ENCODE results near the gene MTM1. TPM values are rescaled to one million over a fixed set of nuclear protein-coding genes. Genes with fewer than 3 reads are reported as not detected.

Gene MTM1
- total RNA-seq, result 10 to 100 TPM; 12.7 to 73.2 (median 44.7) TPM

DNA sequence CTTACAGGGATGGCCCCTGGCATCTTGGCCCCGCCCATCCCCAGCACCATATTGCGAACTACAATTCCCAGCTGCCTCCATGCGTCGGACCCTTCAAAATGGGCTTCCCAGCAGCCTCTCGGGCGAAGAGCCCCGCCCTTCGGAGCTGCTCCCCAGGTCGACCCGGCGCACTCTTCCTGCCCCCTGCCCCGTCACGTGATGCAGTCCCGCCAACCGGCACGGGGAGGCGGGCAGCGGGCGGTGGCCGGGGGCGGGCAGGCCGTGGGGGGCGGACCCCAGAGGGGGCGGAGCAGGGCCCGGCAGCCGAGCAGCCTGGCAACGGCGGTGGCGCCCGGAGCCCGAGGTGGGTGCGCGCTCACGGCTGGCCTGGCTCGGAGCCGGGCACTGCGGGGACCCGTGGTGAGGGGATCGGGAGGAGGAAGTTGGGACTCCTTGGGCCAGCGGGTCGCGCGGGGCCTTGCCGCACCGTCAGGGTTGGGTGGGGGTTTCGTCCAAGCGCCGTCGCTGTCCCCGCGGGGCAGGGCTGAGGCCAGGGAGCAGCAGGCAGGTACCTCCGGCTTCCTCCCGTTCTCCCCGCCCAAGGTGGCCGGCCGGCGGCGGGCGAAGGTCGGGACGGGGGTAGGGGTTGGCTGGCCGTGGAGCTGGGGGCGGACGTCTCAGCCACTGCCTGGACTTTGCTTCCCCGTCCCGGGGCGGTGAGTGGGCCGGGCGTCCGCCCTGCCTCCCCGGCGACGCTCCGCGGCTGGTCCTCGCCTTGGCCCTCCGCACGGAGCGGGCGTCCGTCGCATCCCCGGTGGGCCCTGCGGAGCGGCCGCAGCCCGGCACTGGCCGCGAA, at the start of gene MTM1:
Gene MTM1, plus strand, starts transcription at position 302 of the 835 bp plus-strand sequence. CDS start 23,994 bp downstream, outside the sequence.
- no peaks in the 10 kb centered on the region for H3K9me3 ChIP-seq
- H3K4me1 ChIP-seq, result peaks cover 0 to 24% (median 16%) of the 10 kb centered on the region in 4 donors
- peak within 1 kb of the TSS; percentile 92 to 97 (median 93) for H3K27ac ChIP-seq
- H3K36me3 ChIP-seq, result no peaks in the 10 kb centered on the region
- TF ChIP-seq POLR2AphosphoS5 (IDR thresholded peaks at IDR 0.05) (peak; percentile 76 to 82 (median 81)), POLR2A (IDR thresholded peaks at IDR 0.05) (peak; percentile 81), EP300 (IDR thresholded peaks at IDR 0.05; ENCODE audit: low read depth) (no peak)
- TF ChIP-seq, protein P1, sequence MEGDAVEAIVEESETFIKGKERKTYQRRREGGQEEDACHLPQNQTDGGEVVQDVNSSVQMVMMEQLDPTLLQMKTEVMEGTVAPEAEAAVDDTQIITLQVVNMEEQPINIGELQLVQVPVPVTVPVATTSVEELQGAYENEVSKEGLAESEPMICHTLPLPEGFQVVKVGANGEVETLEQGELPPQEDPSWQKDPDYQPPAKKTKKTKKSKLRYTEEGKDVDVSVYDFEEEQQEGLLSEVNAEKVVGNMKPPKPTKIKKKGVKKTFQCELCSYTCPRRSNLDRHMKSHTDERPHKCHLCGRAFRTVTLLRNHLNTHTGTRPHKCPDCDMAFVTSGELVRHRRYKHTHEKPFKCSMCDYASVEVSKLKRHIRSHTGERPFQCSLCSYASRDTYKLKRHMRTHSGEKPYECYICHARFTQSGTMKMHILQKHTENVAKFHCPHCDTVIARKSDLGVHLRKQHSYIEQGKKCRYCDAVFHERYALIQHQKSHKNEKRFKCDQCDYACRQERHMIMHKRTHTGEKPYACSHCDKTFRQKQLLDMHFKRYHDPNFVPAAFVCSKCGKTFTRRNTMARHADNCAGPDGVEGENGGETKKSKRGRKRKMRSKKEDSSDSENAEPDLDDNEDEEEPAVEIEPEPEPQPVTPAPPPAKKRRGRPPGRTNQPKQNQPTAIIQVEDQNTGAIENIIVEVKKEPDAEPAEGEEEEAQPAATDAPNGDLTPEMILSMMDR (IDR thresholded peaks at IDR 0.05), result no peak
- 72% methylated on average over 74 of the region's 89 CpGs; no CpG with 5 or more reads in 1 of the 2 donors for WGBS, 2 donors (ENCODE audit: low coverage in 1 of 2)
- in situ Hi-C loops (cut with MboI; ENCODE audit: low pct_ligation_motif_present in 1 of 4, low pct_unique_long_range_greater_than_20kb in 1 of 4, low sequenced_read_pairs in 3 of 4) (no loop called here), intact Hi-C loops (cut with DNase I; ENCODE audit: low total_unique reads) (no loop called here)
- H3K4me3 ChIP-seq, result peak within 1 kb of the TSS; percentile 55 to 80 (median 70)
- peak; percentile 95 for DNase-seq
- no peaks in the 10 kb centered on the region for H3K27me3 ChIP-seq

- in situ Hi-C loops (cut with MboI; ENCODE audit: low pct_ligation_motif_present in 1 of 4, low pct_unique_long_range_greater_than_20kb in 1 of 4, low sequenced_read_pairs in 3 of 4) (no loop called here), intact Hi-C loops (cut with DNase I; ENCODE audit: low total_unique reads) (no loop called here)
- no peak for DNase-seq
- TF ChIP-seq EP300 (IDR thresholded peaks at IDR 0.05; ENCODE audit: low read depth) (no peak), POLR2AphosphoS5 (IDR thresholded peaks at IDR 0.05) (no peak), POLR2A (IDR thresholded peaks at IDR 0.05) (no peak)
- TF ChIP-seq, protein P1 (IDR thresholded peaks at IDR 0.05), result no peak
- no peak overlapping the region for H3K4me3 ChIP-seq
- 80 to 86% methylated on average over 2 of the region's 2 CpGs for WGBS, 2 donors (ENCODE audit: low coverage in 1 of 2)
- no peaks in the 10 kb centered on the region for H3K4me1 ChIP-seq
- no peaks in the 10 kb centered on the region for H3K27me3 ChIP-seq
- H3K9me3 ChIP-seq, result no peaks in the 10 kb centered on the region
- no peak overlapping the region for H3K27ac ChIP-seq
- H3K36me3 ChIP-seq, result no peaks in the 10 kb centered on the region
Observed at GRCh38 chrX:150522494-150522893, 45.9 kb upstream of the MTM1 start.

- DNase-seq, result no peak
- H3K4me1 ChIP-seq, result no peaks in the 10 kb centered on the region
- intact Hi-C loops (cut with DNase I; ENCODE audit: low total_unique reads), result no loop called here
- no peaks in the 10 kb centered on the region for H3K9me3 ChIP-seq
- H3K27ac ChIP-seq, result no peak overlapping the region
- H3K27me3 ChIP-seq, result no peaks in the 10 kb centered on the region
- 73% methylated on average over 10 of the region's 10 CpGs; no CpG with 5 or more reads in 1 of the 2 donors for WGBS, 2 donors (ENCODE audit: low coverage in 1 of 2)
- in situ Hi-C loops (cut with MboI; ENCODE audit: low pct_ligation_motif_present in 1 of 4, low pct_unique_long_range_greater_than_20kb in 1 of 4, low sequenced_read_pairs in 3 of 4), result no loop called here
- TF ChIP-seq, protein P1 (IDR thresholded peaks at IDR 0.05), result no peak
- TF ChIP-seq POLR2A (IDR thresholded peaks at IDR 0.05), result no peak
- no peak for TF ChIP-seq POLR2AphosphoS5 (IDR thresholded peaks at IDR 0.05)
- no peak for TF ChIP-seq EP300 (IDR thresholded peaks at IDR 0.05; ENCODE audit: low read depth)
- no peak overlapping the region for H3K4me3 ChIP-seq
- no peaks in the 10 kb centered on the region for H3K36me3 ChIP-seq
Observed at GRCh38 chrX:150525061-150525919, 43.1 kb upstream of the MTM1 start.

DNA sequence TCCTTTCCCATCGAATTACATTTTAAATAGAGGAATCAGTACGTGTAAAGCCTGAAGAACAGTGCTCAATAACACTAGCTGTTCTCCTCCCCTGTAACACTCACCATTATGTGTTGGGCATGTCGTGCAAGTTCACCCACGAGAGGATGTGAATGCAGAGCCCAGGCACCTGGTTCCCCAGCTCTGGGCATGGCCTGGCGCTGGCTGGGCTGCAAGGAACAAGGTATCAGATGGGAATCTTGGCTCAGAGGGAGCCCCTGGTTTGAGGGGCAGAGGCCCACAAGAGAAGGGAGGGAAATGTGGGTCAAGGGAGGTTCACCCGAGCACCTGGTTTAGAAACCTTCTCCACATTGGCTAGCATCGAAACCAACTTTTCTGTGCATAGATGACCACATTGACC, 41.7 kb upstream of the MTM1 start:
- intact Hi-C loops (cut with DNase I; ENCODE audit: low total_unique reads), result no loop called here
- TF ChIP-seq POLR2AphosphoS5 (IDR thresholded peaks at IDR 0.05), result no peak
- no peak for TF ChIP-seq EP300 (IDR thresholded peaks at IDR 0.05; ENCODE audit: low read depth)
- TF ChIP-seq, protein P1 (IDR thresholded peaks at IDR 0.05), result no peak
- no peak for TF ChIP-seq POLR2A (IDR thresholded peaks at IDR 0.05)
- no peak overlapping the region for H3K4me3 ChIP-seq
- no peak for DNase-seq
- H3K4me1 ChIP-seq, result no peaks in the 10 kb centered on the region
- H3K9me3 ChIP-seq, result no peaks in the 10 kb centered on the region
- in situ Hi-C loops (cut with MboI; ENCODE audit: low pct_ligation_motif_present in 1 of 4, low pct_unique_long_range_greater_than_20kb in 1 of 4, low sequenced_read_pairs in 3 of 4), result no loop called here
- no peak overlapping the region for H3K27ac ChIP-seq
- no peaks in the 10 kb centered on the region for H3K36me3 ChIP-seq
- H3K27me3 ChIP-seq, result no peaks in the 10 kb centered on the region
- 73% methylated on average over 7 of the region's 7 CpGs; no CpG with 5 or more reads in 1 of the 2 donors for WGBS, 2 donors (ENCODE audit: low coverage in 1 of 2)
